GM18907 (cell line): ENCODE measurements around the gene BMP8B.
"Not testable (repeated sequence)": the region's sequence is repeated elsewhere in the genome, so short reads cannot be mapped to it uniquely, and the experiment has no call there.

Experiments used
- ATAC-seq: cut with Tn5 transposase; IDR thresholded peaks from one replicate; pipeline ENCODE4 v1.9.1; 2021; ENCODE audit warnings: mild to moderate bottlenecking, moderate library complexity; ENCODE audit not compliant: unreplicated experiment

The BMP8B gene, protein sequence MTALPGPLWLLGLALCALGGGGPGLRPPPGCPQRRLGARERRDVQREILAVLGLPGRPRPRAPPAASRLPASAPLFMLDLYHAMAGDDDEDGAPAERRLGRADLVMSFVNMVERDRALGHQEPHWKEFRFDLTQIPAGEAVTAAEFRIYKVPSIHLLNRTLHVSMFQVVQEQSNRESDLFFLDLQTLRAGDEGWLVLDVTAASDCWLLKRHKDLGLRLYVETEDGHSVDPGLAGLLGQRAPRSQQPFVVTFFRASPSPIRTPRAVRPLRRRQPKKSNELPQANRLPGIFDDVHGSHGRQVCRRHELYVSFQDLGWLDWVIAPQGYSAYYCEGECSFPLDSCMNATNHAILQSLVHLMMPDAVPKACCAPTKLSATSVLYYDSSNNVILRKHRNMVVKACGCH

DNA sequence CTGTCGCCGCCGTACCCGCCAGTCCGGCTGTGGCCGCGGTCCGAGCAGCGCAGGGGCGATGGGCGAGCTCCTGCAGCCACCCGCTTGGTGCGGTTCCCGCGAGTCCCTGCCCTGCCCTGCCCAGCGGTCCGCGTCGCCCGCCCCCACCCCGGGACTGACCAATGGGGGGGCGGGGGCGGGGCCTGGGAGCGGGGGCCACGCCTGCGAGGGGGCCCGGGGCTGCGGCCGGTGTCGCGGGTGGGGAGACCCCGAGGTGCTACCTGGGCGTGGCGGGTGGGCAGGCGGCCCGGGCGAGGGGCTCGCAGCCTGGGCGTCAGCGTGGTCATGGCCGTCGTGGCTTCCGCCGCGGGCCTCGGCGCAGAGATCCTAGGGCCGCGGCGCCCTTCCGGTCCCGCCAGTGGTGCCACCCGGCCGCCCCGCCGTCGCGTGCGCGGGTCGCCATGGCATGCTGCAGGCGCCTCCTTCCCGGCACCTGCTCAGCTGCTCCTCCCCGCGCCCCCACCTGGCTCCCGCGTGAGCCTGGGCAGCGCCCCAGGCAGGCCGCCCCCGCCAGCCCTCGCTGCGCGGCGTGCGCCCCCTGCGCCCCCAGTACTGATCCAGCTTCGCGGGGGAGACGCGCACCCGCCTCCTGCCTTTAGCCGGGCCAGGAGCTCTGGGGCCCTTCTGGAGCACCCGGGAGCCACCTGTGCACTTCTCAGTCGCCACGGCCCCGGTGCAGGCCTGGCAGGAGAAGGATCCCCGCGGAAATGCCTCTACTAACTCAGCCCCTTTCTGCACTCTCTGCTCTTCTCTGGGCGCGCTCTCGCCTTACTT lies at the start of gene BMP8B:
Gene BMP8B, minus strand, starts transcription at position 108 of the 813 bp plus-strand sequence. CDS start 380 bp downstream, outside the sequence.
- ATAC-seq, result peak; percentile 58

DNA sequence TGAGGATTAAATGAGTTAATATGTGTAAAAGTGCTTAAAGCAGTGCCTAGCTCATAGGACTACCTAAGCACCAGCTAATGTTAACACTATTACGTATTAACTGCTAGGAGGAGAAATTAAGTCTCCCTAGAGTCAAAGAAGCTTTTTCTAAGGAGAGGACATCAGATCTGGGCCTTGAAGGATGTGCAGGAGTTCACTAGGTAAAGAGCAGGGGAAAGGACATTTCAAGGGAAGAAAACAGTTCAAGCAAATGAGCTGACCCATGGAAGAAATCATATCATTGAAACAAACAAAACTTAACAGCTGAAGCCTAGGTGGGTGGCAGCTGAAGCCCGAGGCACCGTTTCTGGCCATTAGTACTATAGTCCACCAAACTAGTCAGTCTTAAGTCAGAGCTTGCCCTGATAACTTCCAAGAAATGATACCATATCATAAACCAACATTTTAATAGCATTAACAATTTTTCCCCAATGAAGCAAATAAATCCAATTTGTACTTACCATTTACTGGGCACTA lies 48.0 kb upstream of the BMP8B start:
- no peak for ATAC-seq

- ATAC-seq, result no peak
Measured at GRCh38 chr1:39835935-39836594, 47.4 kb upstream of the BMP8B start.

DNA sequence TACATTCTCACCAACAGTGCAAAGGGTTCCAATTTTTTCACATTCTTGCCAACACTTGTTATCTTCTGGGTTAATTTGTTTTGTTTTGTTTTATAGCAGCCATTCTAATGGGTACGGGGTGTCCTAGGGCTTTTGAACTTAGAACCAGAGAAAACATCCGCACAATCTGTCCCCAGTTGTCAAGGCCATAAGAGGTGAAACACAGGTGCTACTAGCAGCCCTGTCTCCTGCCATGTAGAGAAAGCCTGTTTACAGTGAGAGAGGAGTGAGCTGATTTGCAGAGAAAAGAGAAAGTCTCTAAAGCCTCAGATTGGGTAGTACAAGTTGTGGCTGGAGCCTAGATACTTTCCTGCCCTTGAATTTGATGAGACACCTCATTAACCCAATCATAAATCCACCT lies 46.4 kb upstream of the BMP8B start:
- ATAC-seq, result no peak

- ATAC-seq, result no peak
Measured at GRCh38 chr1:39833621-39834385, 45.1 kb upstream of the BMP8B start.

DNA sequence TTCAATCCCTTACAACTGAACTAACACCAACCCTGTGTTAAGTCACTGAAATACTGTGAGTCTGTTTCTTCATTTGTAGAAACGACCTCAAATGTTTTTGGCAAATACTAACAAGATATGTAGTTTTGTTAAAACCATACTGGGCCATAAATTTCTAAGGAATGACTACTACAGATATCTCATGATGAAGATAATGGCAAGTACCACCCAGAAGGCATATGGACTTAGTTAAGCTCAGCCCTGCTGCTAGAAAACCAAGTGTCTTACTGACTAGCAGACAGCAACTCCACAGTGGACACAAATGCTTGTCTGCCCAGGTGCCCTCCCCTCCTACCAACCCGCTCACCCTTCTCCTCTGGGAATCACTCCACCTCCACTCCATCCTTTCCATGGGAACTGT lies 44.5 kb upstream of the BMP8B start:
- no peak for ATAC-seq

DNA sequence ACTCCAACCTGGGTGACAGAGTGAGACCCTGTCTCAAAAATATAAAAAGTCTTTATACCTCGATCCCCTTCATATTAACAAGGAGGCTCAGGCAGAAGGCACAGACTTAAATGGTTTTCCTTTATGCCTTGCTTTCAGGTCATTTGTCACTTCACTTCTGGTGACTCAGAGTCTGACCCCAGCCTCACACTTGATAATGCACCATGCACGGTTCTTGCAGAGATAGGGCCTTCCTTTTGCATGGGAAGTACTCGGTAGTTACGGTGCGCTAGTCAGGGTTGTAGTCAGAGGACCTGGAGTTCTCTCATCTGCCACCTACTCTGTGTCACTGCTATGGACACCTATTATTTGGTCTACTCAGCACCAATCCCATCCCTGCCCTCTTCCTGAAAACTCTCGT lies 43.6 kb upstream of the BMP8B start:
- no peak for ATAC-seq

DNA sequence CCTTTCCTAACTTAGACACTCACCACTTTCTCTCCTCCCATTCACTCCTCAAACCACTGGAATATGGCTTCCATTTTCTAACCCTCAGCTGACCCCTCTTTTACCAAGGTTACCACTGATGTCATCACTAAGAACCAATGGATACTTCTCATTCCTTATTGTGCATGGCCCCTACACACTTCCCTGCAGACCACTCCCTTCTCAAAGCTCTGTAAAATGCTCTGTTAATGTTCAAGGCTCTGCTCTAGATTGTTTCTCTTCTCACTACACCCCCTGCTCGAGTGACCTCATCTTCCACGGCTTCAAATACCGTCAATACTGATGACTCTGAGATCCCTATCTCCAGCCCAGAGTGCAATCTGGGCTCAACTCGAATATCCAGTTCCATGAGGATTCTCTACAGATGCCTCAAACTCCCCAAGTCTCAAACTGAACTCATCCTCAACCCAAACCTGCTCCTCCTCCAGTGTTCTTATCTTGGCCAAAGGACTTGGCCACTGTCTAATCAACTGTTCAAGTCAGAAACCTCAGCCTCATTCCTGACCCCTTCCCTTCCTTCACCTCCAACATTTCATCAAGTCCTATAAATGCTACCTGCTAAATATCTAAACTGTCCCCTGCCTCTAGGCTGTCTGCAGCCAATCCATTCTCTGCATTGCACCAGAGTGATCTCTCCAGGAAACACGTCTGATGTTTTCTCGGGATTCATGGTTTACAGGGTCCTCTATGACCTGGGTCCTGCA lies 41.3 kb upstream of the BMP8B start:
- ATAC-seq, result no peak

DNA sequence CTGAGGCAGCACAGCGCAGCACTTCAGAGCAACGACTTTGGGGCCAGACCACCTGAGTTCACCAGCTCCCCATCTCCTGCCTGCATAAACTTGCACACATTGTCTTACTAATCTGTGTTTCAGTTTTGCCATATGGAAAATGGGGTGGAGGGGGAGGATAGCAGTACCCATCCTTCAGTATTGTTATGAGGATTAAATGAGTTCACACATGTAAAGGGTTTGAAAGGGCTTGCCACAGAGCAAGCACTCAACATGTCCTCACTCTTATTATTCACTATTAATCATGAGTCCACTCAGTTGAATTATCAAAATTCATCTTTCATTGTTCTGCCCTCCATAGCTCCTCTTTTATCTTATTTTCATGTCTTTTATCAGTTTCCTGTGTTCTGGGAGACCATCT lies 40.1 kb upstream of the BMP8B start:
- no peak for ATAC-seq

DNA sequence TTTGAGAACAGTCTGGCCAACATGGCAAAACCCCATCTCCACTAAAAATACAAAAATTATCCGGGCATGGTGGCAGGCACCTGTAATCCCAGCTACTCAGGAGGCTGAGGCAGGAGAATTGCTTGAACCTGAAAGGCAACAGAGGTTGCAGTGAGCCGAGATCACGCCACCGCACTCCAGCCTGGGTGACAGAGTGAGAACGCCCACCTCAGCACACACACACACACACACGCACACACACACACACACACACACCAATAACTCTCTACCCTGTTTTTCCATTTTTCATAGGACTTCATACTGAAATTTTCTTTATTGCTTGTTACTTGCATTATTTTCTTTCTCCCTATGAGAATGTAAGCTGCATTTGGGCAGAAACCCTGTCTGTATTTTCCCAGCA lies 39.6 kb upstream of the BMP8B start:
- not testable (repeated sequence) for ATAC-seq

DNA sequence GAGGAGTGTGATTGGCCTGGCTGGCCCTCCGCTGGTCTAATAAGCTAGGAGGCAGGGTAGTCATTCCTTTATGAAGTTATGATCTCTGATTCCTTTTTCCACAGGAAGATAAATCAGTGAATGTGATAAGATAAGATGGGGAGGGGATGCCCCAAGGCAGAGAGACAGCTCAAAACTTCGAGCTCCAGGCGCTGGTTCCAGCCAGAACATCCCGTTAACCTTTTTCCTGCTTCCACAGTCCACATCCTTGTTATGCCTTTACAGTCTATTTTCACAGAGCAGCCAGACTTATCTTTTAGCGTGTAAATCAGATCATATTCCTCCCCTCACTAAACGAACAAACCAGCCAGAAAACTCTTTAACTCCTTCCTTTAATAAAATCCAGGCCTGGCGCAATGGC lies 38.5 kb upstream of the BMP8B start:
- no peak for ATAC-seq

GRCh38 chr1:39826583-39826982 lies 37.9 kb upstream of the BMP8B start:
- ATAC-seq, result no peak

DNA sequence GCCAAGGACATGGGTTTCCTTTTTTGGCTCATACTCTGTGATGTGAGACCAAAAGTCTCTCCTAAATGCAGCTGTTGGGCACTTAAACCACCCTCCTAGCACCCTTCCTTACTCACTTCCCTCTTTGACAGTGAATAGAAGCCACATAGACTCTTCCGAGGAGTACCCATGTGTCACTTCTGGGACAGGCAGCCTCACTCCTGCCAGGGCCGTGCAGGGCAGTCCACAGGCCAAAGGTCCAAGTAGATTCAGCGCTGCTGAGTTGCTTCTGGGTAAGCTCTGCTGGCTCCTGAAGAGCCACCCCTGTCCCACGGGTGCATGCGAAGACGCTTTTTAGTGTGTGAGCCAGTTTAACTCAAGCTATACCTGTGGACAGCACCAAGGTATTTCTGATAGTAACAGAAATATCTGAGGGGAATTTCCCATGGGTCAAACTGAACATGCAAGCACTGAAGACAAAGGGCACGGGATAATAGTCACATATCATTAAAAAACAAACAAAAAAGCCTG lies 36.8 kb upstream of the BMP8B start:
- ATAC-seq, result peak; percentile 72

GRCh38 chr1:39823450-39823849 lies 34.8 kb upstream of the BMP8B start:
- ATAC-seq, result not testable (repeated sequence)

GRCh38 chr1:39822146-39822545 lies 33.5 kb upstream of the BMP8B start:
- no peak for ATAC-seq

DNA sequence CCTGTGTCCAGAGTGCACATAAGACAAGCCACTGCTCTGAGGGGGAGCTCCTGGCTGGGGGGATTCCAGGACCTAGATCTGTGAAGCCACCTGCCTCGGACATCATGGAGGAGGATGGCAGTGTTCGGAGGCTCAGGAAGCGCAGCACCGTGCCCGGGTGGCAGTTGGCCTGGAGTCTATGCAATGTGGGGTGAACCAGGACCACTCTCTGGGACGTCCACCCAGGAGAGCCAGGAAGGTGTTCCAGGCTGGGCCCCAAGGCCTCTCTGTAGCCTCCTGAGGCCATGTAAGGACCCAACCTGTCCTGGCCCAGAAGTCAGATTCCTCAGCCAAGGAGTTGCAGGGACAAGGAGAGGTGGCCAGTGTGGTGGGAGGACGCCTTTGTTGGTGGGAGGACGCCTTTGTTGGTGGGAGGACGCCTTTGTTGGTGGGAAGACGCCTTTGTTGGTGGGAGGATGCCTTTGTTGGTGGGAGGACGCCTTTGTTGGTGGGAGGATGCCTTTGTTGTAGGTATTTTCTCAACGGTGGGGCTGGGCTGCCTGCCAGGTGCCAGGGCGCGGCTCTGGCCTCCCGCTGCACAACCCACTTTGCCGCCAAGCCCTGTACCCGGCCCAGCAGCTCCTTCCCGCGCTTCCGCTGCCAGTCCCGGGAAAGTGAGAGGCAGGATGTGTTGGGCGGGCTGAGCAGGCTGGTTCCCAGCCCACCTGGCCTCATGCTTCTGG lies 30.6 kb upstream of the BMP8B start:
- ATAC-seq, result no peak

- no peak for ATAC-seq
Measured at GRCh38 chr1:39818482-39818881, 29.8 kb upstream of the BMP8B start.

DNA sequence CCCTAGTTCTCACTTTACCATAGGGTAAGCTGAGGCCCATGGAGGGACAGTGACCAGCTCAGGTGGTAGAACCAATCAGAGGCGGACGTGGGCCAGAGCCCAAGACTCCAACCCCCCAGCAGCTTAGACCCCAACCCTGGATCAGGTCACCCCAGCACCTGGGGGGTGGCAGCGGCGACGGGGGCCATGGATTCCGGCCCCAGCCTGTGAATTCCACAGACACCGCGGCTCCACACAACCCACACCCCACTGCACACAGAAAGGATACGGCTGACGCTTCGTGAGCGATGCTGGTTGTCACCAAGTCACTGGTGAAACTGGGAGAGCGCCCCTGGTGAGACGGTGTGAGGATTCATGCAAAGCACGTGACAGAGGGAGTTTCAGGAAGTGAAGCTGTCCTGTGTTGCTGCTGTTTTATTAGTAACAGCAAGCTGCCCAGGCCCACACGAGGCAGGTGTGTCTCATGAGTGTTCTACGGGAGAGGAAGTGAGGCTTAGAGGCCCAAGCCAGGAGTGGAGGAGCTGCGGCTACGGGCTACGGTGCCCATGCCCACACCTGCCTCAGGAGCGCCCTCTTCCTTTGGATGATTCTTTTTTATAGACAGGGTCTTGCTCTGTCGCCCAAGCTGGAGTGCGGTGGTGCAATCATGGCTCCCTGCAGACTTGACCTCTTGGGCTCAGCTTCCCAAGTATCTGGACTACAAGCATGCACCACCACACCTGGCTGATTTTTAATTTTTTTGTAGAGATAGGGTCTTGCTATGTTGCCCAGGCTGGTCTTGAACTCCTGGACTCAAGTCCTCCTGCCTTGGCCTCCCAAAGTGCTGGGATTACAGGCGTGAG lies 28.6 kb upstream of the BMP8B start:
- peak; percentile 84 for ATAC-seq
